HCT116 (cell line): ENCODE measurements around the gene CFAP126. TPM values are rescaled to one million over a fixed set of nuclear protein-coding genes. Genes with fewer than 3 reads are reported as not detected.

Source experiments
- ATAC-seq: fragments of 200-7000 bp; cut with Tn5 transposase; 2 replicates; pipeline ENCODE4 v1.9.1; 2020; ENCODE audit warnings: mild to moderate bottlenecking, moderate library complexity
- BruUV-seq: library from RNA; stranded (reverse); fragments of 400-500 nt; replicated peaks from 2 replicates; lab custom pipeline; 2021; lab: Mats Ljungman, UMichigan
- CTCF ChIA-PET: fragments of 300-600 bp; sonication (Branson Sonifier 250); formaldehyde crosslinking; loops from one replicate; lab custom pipeline; 2021; ENCODE audit warnings: antibody characterized with exemption; lab: Charles Lee
- POLR2A ChIA-PET: fragments of 300-600, 350-600 bp; sonication (Branson Sonifier 250); formaldehyde crosslinking; loops from one replicate; lab custom pipeline; 2021; ENCODE audit warnings: antibody characterized with exemption; lab: Charles Lee
- RAD21 ChIA-PET, 2 experiments: fragments of 300-600 bp; sonication (Branson Sonifier 250); formaldehyde crosslinking; loops; one replicate each; lab custom pipeline; 2023; ENCODE audit warnings: low total read pairs in 2 of 2; ENCODE audit not compliant: uncharacterized antibody in 2 of 2, unreplicated experiment in 2 of 2, low non-redundant PET in 1 of 2; lab: Charles Lee
- DNase-seq: peaks from one replicate; pipeline ENCODE4 v3.0.0-alpha.2; 2010; ENCODE audit warnings: low read depth, low spot score
- H2AFZ ChIP-seq: fragments of 200-600 bp; shearing (Covaris generic), sonication (generic); 2 replicates; pipeline ENCODE4 v1.6.1; 2017; ENCODE audit warnings: low read depth, mixed run types, mixed read lengths, antibody characterized with exemption, low read length; ENCODE audit not compliant: poor library complexity, severe bottlenecking
- H3K27ac ChIP-seq: 2 replicates; pipeline ENCODE4 v1.5.1; 2012; ENCODE audit warnings: low read depth, low read length
- H3K27me3 ChIP-seq: fragments of 200-600 bp; sonication (generic); 2 replicates; pipeline ENCODE4 v1.6.1; 2016; ENCODE audit warnings: mixed run types, low read length, mixed read lengths; ENCODE audit not compliant: insufficient read depth
- H3K36me3 ChIP-seq, 2 experiments: fragments of 200-500 bp in 1 of 2; fragments of 200-600 bp in 1 of 2; sonication (Bioruptor generic) in 1 of 2; sonication (generic) in 1 of 2; 2 replicates each; pipeline versions ENCODE4 v1.5.1 to v1.6.1; 2014 to 2016; ENCODE audit warnings: low read length in 2 of 2, inconsistent platforms in 1 of 2, mixed read lengths in 1 of 2, mixed run types in 1 of 2; ENCODE audit not compliant: insufficient read depth in 2 of 2, control insufficient read depth in 1 of 2
- H3K4me1 ChIP-seq, 2 experiments: fragments of 200-600 bp in 1 of 2; sonication (generic) in 1 of 2; 2 replicates each; pipeline versions ENCODE4 v1.5.1 to v1.6.1; 2012 to 2017; ENCODE audit warnings: low read length in 2 of 2, inconsistent platforms in 1 of 2, mild to moderate bottlenecking in 1 of 2, mixed read lengths in 1 of 2, mixed run types in 1 of 2, moderate library complexity in 1 of 2; ENCODE audit not compliant: insufficient read depth in 2 of 2, control insufficient read depth in 1 of 2
- H3K4me2 ChIP-seq: fragments of 200-600 bp; sonication (generic); 2 replicates; pipeline ENCODE4 v1.6.1; 2017; ENCODE audit warnings: mixed run types, low read length, mixed read lengths
- H3K4me3 ChIP-seq, 2 experiments: fragments of 200-600 bp in 1 of 2; sonication (generic) in 1 of 2; replicated peaks in 1 of 2; 2 replicates each; pipeline ENCODE4 v1.5.1; 2011 to 2016; ENCODE audit warnings: low read length in 2 of 2, control low read depth in 1 of 2, low read depth in 1 of 2, mild to moderate bottlenecking in 1 of 2, mixed read lengths in 1 of 2, mixed run types in 1 of 2
- H3K79me2 ChIP-seq: fragments of 200-600 bp; sonication (generic); 2 replicates; pipeline ENCODE4 v1.6.1; 2017; ENCODE audit warnings: mild to moderate bottlenecking, mixed run types, low read length, moderate library complexity, mixed read lengths; ENCODE audit not compliant: insufficient read depth
- H3K9ac ChIP-seq: fragments of 200-600 bp; sonication (generic); 2 replicates; pipeline ENCODE4 v1.6.1; 2016; ENCODE audit warnings: low read length, mixed read lengths
- H3K9me2 ChIP-seq: fragments of 200-600 bp; sonication (generic), shearing (Covaris generic); 2 replicates; pipeline ENCODE4 v1.6.1; 2017; ENCODE audit warnings: mixed run types, mild to moderate bottlenecking, moderate library complexity; ENCODE audit not compliant: insufficient read depth
- H3K9me3 ChIP-seq, 2 experiments: fragments of 200-500 bp in 1 of 2; fragments of 200-600 bp in 1 of 2; sonication (Bioruptor generic) in 1 of 2; sonication (generic) in 1 of 2; 2 replicates each; pipeline ENCODE4 v1.6.1; 2014 to 2017; ENCODE audit warnings: low read length in 2 of 2, mixed read lengths in 2 of 2, inconsistent platforms in 1 of 2, low read depth in 1 of 2, mild to moderate bottlenecking in 1 of 2, mixed run types in 1 of 2, moderate library complexity in 1 of 2; ENCODE audit not compliant: control insufficient read depth in 1 of 2, insufficient read depth in 1 of 2
- H4K20me1 ChIP-seq: fragments of 200-600 bp; sonication (generic), shearing (Covaris generic); 2 replicates; pipeline ENCODE4 v1.6.1; 2017; ENCODE audit warnings: mixed run types, mild to moderate bottlenecking, moderate library complexity; ENCODE audit not compliant: insufficient read depth
- EGR1 ChIP-seq: IDR thresholded peaks from 2 replicates; pipeline ENCODE4 v1.6.1; 2012; ENCODE audit warnings: low read depth
- ELF1 ChIP-seq: IDR thresholded peaks from 2 replicates; pipeline ENCODE4 v1.6.1; 2012; ENCODE audit warnings: low read depth, borderline replicate concordance
- EZH2 ChIP-seq: fragments of 200-600 bp; sonication (generic); IDR thresholded peaks from 2 replicates; pipeline ENCODE4 v1.6.1; 2017; ENCODE audit warnings: antibody characterized with exemption, mixed run types
- FOSL1 ChIP-seq: IDR thresholded peaks from 2 replicates; pipeline ENCODE4 v1.6.1; 2012; ENCODE audit warnings: low read depth
- SIN3A ChIP-seq: IDR thresholded peaks from 2 replicates; pipeline ENCODE4 v1.6.1; 2012; ENCODE audit warnings: low read depth
- SRF ChIP-seq: IDR thresholded peaks from 2 replicates; pipeline ENCODE4 v1.6.1; 2012; ENCODE audit warnings: low read depth
- TCF7L2 ChIP-seq: IDR thresholded peaks from 2 replicates; pipeline ENCODE4 v1.7.0; 2011; ENCODE audit warnings: borderline replicate concordance, inconsistent platforms; ENCODE audit not compliant: insufficient read depth, insufficient read length; ENCODE audit errors: extremely low read depth
- YY1 ChIP-seq: IDR thresholded peaks from 2 replicates; pipeline ENCODE4 v1.6.1; 2011; ENCODE audit warnings: low read length, low read depth, moderate library complexity, mild to moderate bottlenecking; ENCODE audit not compliant: insufficient replicate concordance; ENCODE audit errors: extremely low read depth
- ZFX ChIP-seq: fragments of 450-650 bp; IDR thresholded peaks from 2 replicates; pipeline ENCODE4 v1.6.1; 2017
- ZNF274 ChIP-seq: fragments of 200-500 bp; sonication (Bioruptor generic); IDR thresholded peaks from 2 replicates; pipeline ENCODE4 v1.6.1; 2014; ENCODE audit warnings: mild to moderate bottlenecking, low read depth, low read length, inconsistent platforms
- intact Hi-C: fragments of 100-400 bp; cut with micrococcal nuclease; formaldehyde crosslinking; loops from 2 replicates; pipeline ENCODE4 v1.10.0; 2022
- total RNA-seq: library from RNA; stranded (reverse); gene quantifications from one replicate; pipeline ENCODE4 v1.2.1, GENCODE V29; 2021; ENCODE audit not compliant: unreplicated experiment
- TF ChIP-seq, protein P1 (sequence below): IDR thresholded peaks from 2 replicates; pipeline ENCODE4 v1.6.1; 2012; ENCODE audit warnings: low read depth
- TF ChIP-seq, protein P2 (sequence below): IDR thresholded peaks from 2 replicates; pipeline ENCODE4 v1.6.1; 2012

CFAP126 gene
- total RNA-seq, 1 experiment from 2014 or later: not detected

DNA sequence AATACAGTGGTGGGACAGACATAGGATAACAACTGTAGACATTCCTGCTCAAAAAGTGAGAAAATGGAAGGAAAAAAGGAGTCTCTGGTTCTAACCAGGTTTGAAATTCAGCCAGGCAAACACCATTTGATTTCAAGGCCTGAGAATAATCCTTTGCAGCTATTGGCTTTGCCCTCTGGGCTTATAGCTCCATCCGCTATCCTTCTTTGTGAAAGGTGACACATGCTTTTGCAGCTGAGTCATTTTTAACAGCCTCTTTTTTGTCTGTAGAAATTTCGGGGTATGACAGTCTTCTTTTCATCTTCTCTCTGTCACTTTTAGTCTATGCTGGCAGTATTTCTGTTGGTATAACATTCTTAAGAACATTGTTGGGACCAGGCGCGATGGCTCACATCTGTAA lies 37.3 kb downstream of the CFAP126 start:
- Histone ChIP-seq H3K79me2 (no peaks in the 10 kb centered on the region), H3K27ac (no peak overlapping the region), H3K4me1 (no peaks in the 10 kb centered on the region), H3K4me3 (no peak overlapping the region), H3K9me3 (no peaks in the 10 kb centered on the region), H4K20me1 (no peaks in the 10 kb centered on the region), H3K9ac (no peak overlapping the region), H2AFZ (no peak overlapping the region), H3K36me3 (peaks cover 18 to 28% of the 10 kb centered on the region in 2 experiments; a peak in 3 of 4 replicates), H3K27me3 (no peaks in the 10 kb centered on the region), H3K9me2 (no peaks in the 10 kb centered on the region), H3K4me2 (no peak overlapping the region)
- ChIA-PET CTCF (no interaction called here), RAD21 (no interaction called here), POLR2A (no interaction called here)
- no TSS peak for BruUV-seq
- ATAC-seq: no peak
- no peak for DNase-seq
- intact Hi-C loops: no loop called here
- TF ChIP-seq ELF1: no peak
- no peak for TF ChIP-seq EZH2
- no peak for TF ChIP-seq TCF7L2
- no peak for TF ChIP-seq SRF
- TF ChIP-seq, protein P1, sequence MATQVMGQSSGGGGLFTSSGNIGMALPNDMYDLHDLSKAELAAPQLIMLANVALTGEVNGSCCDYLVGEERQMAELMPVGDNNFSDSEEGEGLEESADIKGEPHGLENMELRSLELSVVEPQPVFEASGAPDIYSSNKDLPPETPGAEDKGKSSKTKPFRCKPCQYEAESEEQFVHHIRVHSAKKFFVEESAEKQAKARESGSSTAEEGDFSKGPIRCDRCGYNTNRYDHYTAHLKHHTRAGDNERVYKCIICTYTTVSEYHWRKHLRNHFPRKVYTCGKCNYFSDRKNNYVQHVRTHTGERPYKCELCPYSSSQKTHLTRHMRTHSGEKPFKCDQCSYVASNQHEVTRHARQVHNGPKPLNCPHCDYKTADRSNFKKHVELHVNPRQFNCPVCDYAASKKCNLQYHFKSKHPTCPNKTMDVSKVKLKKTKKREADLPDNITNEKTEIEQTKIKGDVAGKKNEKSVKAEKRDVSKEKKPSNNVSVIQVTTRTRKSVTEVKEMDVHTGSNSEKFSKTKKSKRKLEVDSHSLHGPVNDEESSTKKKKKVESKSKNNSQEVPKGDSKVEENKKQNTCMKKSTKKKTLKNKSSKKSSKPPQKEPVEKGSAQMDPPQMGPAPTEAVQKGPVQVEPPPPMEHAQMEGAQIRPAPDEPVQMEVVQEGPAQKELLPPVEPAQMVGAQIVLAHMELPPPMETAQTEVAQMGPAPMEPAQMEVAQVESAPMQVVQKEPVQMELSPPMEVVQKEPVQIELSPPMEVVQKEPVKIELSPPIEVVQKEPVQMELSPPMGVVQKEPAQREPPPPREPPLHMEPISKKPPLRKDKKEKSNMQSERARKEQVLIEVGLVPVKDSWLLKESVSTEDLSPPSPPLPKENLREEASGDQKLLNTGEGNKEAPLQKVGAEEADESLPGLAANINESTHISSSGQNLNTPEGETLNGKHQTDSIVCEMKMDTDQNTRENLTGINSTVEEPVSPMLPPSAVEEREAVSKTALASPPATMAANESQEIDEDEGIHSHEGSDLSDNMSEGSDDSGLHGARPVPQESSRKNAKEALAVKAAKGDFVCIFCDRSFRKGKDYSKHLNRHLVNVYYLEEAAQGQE: no peak
- TF ChIP-seq ZNF274: no peak
- no peak for TF ChIP-seq YY1
- no peak for TF ChIP-seq ZFX
- TF ChIP-seq FOSL1: no peak
- TF ChIP-seq, protein P2, sequence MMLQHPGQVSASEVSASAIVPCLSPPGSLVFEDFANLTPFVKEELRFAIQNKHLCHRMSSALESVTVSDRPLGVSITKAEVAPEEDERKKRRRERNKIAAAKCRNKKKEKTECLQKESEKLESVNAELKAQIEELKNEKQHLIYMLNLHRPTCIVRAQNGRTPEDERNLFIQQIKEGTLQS: no peak
- TF ChIP-seq SIN3A: no peak
- TF ChIP-seq EGR1: no peak
